Liver (tissue), 9 donors: ENCODE data around the gene CETN1. TPM values are rescaled to one million over a fixed set of nuclear protein-coding genes. Genes with fewer than 3 reads are reported as not detected.

Source experiments
- DNase-seq: peaks from one replicate; pipeline ENCODE4 v3.0.0-alpha.2; 2017; ENCODE audit warnings: low spot score
- H3K27ac ChIP-seq, 2 donors: one replicate each; pipeline ENCODE4 v1.7.0; 2013; ENCODE audit warnings: inconsistent platforms in 2 of 2, low read length in 2 of 2, control low read depth in 1 of 2, low read depth in 1 of 2, mild to moderate bottlenecking in 1 of 2
- H3K27me3 ChIP-seq, 4 donors: one replicate each; pipeline versions ENCODE4 v1.6.1 to v1.7.0; 2013; ENCODE audit warnings: low read length in 3 of 4, inconsistent platforms in 1 of 4, mild to moderate bottlenecking in 1 of 4, moderate library complexity in 1 of 4; ENCODE audit not compliant: control insufficient read depth in 4 of 4, insufficient read depth in 4 of 4
- H3K36me3 ChIP-seq, 4 donors: one replicate each; pipeline versions ENCODE4 v1.6.1 to v1.7.0; 2013; ENCODE audit warnings: low read length in 3 of 4, mild to moderate bottlenecking in 3 of 4, low read depth in 1 of 4, moderate library complexity in 1 of 4; ENCODE audit not compliant: control insufficient read depth in 4 of 4, insufficient read depth in 3 of 4
- H3K4me1 ChIP-seq, 4 donors: one replicate each; pipeline versions ENCODE4 v1.6.1 to v1.7.0; 2013; ENCODE audit warnings: low read length in 3 of 4, mild to moderate bottlenecking in 3 of 4, moderate library complexity in 1 of 4; ENCODE audit not compliant: control insufficient read depth in 4 of 4, insufficient read depth in 4 of 4
- H3K4me3 ChIP-seq, 3 donors: one replicate each; pipeline versions ENCODE4 v1.6.1 to v1.7.0; 2013; ENCODE audit warnings: low read length in 3 of 3, control low read depth in 1 of 3, low read depth in 1 of 3, mild to moderate bottlenecking in 1 of 3
- H3K9ac ChIP-seq, 2 donors: one replicate each; pipeline ENCODE4 v1.7.0; 2013; ENCODE audit warnings: low read length in 2 of 2, mild to moderate bottlenecking in 2 of 2, moderate library complexity in 2 of 2, control low read depth in 1 of 2, low read depth in 1 of 2
- H3K9me3 ChIP-seq, 4 donors: one replicate each; pipeline versions ENCODE4 v1.6.1 to v1.7.0; 2013; ENCODE audit warnings: low read length in 3 of 4; ENCODE audit not compliant: control insufficient read depth in 4 of 4
- ATF3 ChIP-seq: IDR thresholded peaks from 2 replicates; pipeline ENCODE4 v1.6.1; 2016; ENCODE audit warnings: antibody characterized with exemption
- EGR1 ChIP-seq, 2 donors: IDR thresholded peaks; 2 replicates each; pipeline ENCODE4 v1.6.1; 2016 to 2018; ENCODE audit warnings: antibody characterized with exemption in 2 of 2, low read depth in 2 of 2
- FOXA1 ChIP-seq: IDR thresholded peaks from 2 replicates; pipeline ENCODE4 v1.6.1; 2016; ENCODE audit warnings: antibody characterized with exemption
- FOXA2 ChIP-seq: IDR thresholded peaks from 2 replicates; pipeline ENCODE4 v1.6.1; 2016; ENCODE audit warnings: antibody characterized with exemption
- GABPA ChIP-seq, 2 donors: IDR thresholded peaks in 1 of 2; conservative IDR thresholded peaks in 1 of 2; 2 replicates each; pipeline ENCODE4 v1.6.1; 2016; ENCODE audit warnings: antibody characterized with exemption in 2 of 2, mild to moderate bottlenecking in 1 of 2, moderate library complexity in 1 of 2
- HNF4A ChIP-seq, 2 donors: conservative IDR thresholded peaks; 2 replicates each; pipeline ENCODE4 v1.6.1; 2016; ENCODE audit warnings: antibody characterized with exemption in 2 of 2, mild to moderate bottlenecking in 2 of 2
- HNF4G ChIP-seq: IDR thresholded peaks from 2 replicates; pipeline ENCODE4 v1.6.1; 2016; ENCODE audit warnings: antibody characterized with exemption
- JUND ChIP-seq, 2 donors: IDR thresholded peaks; 2 replicates each; pipeline ENCODE4 v1.6.1; 2016; ENCODE audit warnings: antibody characterized with exemption in 2 of 2
- MAX ChIP-seq: IDR thresholded peaks from 2 replicates; pipeline ENCODE4 v1.6.1; 2016; ENCODE audit warnings: antibody characterized with exemption
- NR2F2 ChIP-seq: IDR thresholded peaks from 2 replicates; pipeline ENCODE4 v1.6.1; 2016; ENCODE audit warnings: antibody characterized with exemption
- RAD21 ChIP-seq, 2 donors: IDR thresholded peaks; 2 replicates each; pipeline ENCODE4 v1.6.1; 2016; ENCODE audit warnings: antibody characterized with exemption in 2 of 2, mild to moderate bottlenecking in 2 of 2
- REST ChIP-seq: IDR thresholded peaks from 2 replicates; pipeline ENCODE4 v1.6.1; 2016; ENCODE audit warnings: antibody characterized with exemption, mild to moderate bottlenecking
- RXRA ChIP-seq, 2 donors: IDR thresholded peaks; 2 replicates each; pipeline ENCODE4 v1.6.1; 2017 to 2018; ENCODE audit warnings: antibody characterized with exemption in 2 of 2, mild to moderate bottlenecking in 1 of 2
- SP1 ChIP-seq: IDR thresholded peaks from 2 replicates; pipeline ENCODE4 v1.6.1; 2018; ENCODE audit warnings: antibody characterized with exemption, mild to moderate bottlenecking
- TAF1 ChIP-seq: conservative IDR thresholded peaks from 2 replicates; pipeline ENCODE4 v1.6.1; 2016; ENCODE audit warnings: antibody characterized with exemption, mild to moderate bottlenecking
- YY1 ChIP-seq: IDR thresholded peaks from 2 replicates; pipeline ENCODE4 v1.6.1; 2016; ENCODE audit warnings: antibody characterized with exemption, mild to moderate bottlenecking
- ZBTB33 ChIP-seq: IDR thresholded peaks from 2 replicates; pipeline ENCODE4 v1.6.1; 2016; ENCODE audit warnings: antibody characterized with exemption
- WGBS: extraction: QIAGEN DNeasy Blood & Tissue Kit; methylation state at CpG from one replicate; pipeline ENCODE4 v1.1.7; 2013; 5-methylcytosine and 5-hydroxymethylcytosine counted together
- polyA plus RNA-seq, 2 donors: library from polyadenylated mRNA; stranded (reverse) in 1 of 2; unstranded in 1 of 2; fragments of 200-250 nt in 1 of 2; fragments of >200 nt in 1 of 2; fragmentation: Nextera tagmentation in 1 of 2; extraction: Ambion mirVana in 1 of 2; gene quantifications; one replicate each; pipeline versions ENCODE4 v1.2.1 to v1.2.3, GENCODE V29; 2013 to 2015
- total RNA-seq, 2 donors: library from RNA; depleted of rRNA; stranded (reverse); fragments of >200 nt; gene quantifications; one replicate each; pipeline ENCODE4 v1.2.3, GENCODE V29; 2014
- donor health status: healthy.
- donor health status: healthy.
- donor health status: healthy.
- donor health status: healthy.
- donor health status: healthy.

Gene CETN1
- total and polyA plus RNA-seq, 4 donors: not detected

GRCh38 chr18:568731-569130 is 11.4 kb upstream of the CETN1 start:
- H3K27ac ChIP-seq: no peak overlapping the region
- TF ChIP-seq YY1 (no peak), ATF3 (no peak)

GRCh38 chr18:570256-570655 is 9.9 kb upstream of the CETN1 start:
- Histone ChIP-seq H3K4me1 (no peaks in the 10 kb centered on the region), H3K27me3 (no peaks in the 10 kb centered on the region), H3K36me3 (no peaks in the 10 kb centered on the region), H3K9me3 (no peaks in the 10 kb centered on the region), H3K4me3 (no peak overlapping the region), H3K27ac (no peak overlapping the region), H3K9ac (no peak overlapping the region)
- no peak for DNase-seq
- WGBS: 78% methylated on average over 3 of the region's 3 CpGs
- TF ChIP-seq RXRA (IDR thresholded peaks at IDR 0.05) (no peak), HNF4G (no peak)

More at GRCh38 chr18:568731-569130, 11.4 kb upstream of the CETN1 start:
- H3K9ac ChIP-seq: no peak overlapping the region
- no peaks in the 10 kb centered on the region for H3K4me1 ChIP-seq
- H3K9me3 ChIP-seq: no peaks in the 10 kb centered on the region
- H3K27me3 ChIP-seq: no peaks in the 10 kb centered on the region
- no peak for DNase-seq
- H3K36me3 ChIP-seq: no peaks in the 10 kb centered on the region
- 85% methylated on average over 3 of the region's 3 CpGs for WGBS
- H3K4me3 ChIP-seq: no peak overlapping the region

- Histone ChIP-seq H3K9ac (no peak overlapping the region), H3K36me3 (no peaks in the 10 kb centered on the region), H3K4me3 (no peak overlapping the region), H3K9me3 (no peaks in the 10 kb centered on the region), H3K27ac (no peak overlapping the region), H3K27me3 (no peaks in the 10 kb centered on the region), H3K4me1 (no peaks in the 10 kb centered on the region)
- TF ChIP-seq FOXA1 (no peak), JUND (IDR thresholded peaks at IDR 0.05) (no peak), ATF3 (no peak), GABPA (IDR thresholded peaks at IDR 0.05 in 1 of 2, conservative IDR thresholded peaks at IDR 0.05 in 1 of 2) (no peak), REST (no peak), RAD21 (IDR thresholded peaks at IDR 0.05) (no peak), FOXA2 (no peak), RXRA (IDR thresholded peaks at IDR 0.05) (no peak), EGR1 (IDR thresholded peaks at IDR 0.05; ENCODE audit: low read depth in 2 of 2) (no peak), NR2F2 (no peak), TAF1 (no peak), SP1 (no peak), HNF4A (conservative IDR thresholded peaks at IDR 0.05) (no peak), ZBTB33 (no peak), MAX (no peak)
- 89% methylated on average over 5 of the region's 5 CpGs for WGBS
- no peak for DNase-seq
Observed at GRCh38 chr18:570697-571096, 9.5 kb upstream of the CETN1 start.
